ENCODE results near the gene RRM1.

- TF ChIP-seq PCBP2 (optimal IDR thresholded peaks at IDR 0.05; ENCODE audit: low read depth, low read length, poor library complexity, severe bottlenecking) = no peak
- TF ChIP-seq PAX8 (CRISPR knock-in tag; IDR thresholded peaks at IDR 0.05; ENCODE audit: borderline replicate concordance) = no peak
- TF ChIP-seq CTCF (CRISPR knock-in tag; IDR thresholded peaks at IDR 0.05) = no peak
- no peak for TF ChIP-seq FOXP1 (IDR thresholded peaks at IDR 0.05)
- TF ChIP-seq FOXP1 (CRISPR knock-in tag; IDR thresholded peaks at IDR 0.05) = no peak
- TF ChIP-seq TAF15 (IDR thresholded peaks at IDR 0.05; ENCODE audit: low read depth, low read length, poor library complexity, severe bottlenecking) = no peak
- TF ChIP-seq, protein P1, sequence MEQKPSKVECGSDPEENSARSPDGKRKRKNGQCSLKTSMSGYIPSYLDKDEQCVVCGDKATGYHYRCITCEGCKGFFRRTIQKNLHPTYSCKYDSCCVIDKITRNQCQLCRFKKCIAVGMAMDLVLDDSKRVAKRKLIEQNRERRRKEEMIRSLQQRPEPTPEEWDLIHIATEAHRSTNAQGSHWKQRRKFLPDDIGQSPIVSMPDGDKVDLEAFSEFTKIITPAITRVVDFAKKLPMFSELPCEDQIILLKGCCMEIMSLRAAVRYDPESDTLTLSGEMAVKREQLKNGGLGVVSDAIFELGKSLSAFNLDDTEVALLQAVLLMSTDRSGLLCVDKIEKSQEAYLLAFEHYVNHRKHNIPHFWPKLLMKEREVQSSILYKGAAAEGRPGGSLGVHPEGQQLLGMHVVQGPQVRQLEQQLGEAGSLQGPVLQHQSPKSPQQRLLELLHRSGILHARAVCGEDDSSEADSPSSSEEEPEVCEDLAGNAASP (CRISPR knock-in tag; IDR thresholded peaks at IDR 0.05; ENCODE audit: borderline replicate concordance) = no peak
- no peak for TF ChIP-seq ZNF232 (CRISPR knock-in tag; IDR thresholded peaks at IDR 0.05; ENCODE audit: borderline replicate concordance)
- no peak for TF ChIP-seq MAX (IDR thresholded peaks at IDR 0.05)
Measured at GRCh38 chr11:4050138-4050537, 44.5 kb upstream of the RRM1 start.

Measured in HepG2 (cell line).